Measurements from ENCODE around the gene FOXA3. TPM values are rescaled to one million over a fixed set of nuclear protein-coding genes. Genes with fewer than 3 reads are reported as not detected.

Gene FOXA3
- total and polyA plus RNA-seq, 3 donors from 2014 or later: 1.5 to 1.7 (median 1.7) TPM

GRCh38 chr19:45860359-45861259, 3.5 kb upstream of the FOXA3 start:
- no peaks in the 10 kb centered on the region for H3K9me3 ChIP-seq
- DNase-seq: no peak
- no peak for TF ChIP-seq POLR2A (IDR thresholded peaks at IDR 0.05)
- TF ChIP-seq, protein P1, sequence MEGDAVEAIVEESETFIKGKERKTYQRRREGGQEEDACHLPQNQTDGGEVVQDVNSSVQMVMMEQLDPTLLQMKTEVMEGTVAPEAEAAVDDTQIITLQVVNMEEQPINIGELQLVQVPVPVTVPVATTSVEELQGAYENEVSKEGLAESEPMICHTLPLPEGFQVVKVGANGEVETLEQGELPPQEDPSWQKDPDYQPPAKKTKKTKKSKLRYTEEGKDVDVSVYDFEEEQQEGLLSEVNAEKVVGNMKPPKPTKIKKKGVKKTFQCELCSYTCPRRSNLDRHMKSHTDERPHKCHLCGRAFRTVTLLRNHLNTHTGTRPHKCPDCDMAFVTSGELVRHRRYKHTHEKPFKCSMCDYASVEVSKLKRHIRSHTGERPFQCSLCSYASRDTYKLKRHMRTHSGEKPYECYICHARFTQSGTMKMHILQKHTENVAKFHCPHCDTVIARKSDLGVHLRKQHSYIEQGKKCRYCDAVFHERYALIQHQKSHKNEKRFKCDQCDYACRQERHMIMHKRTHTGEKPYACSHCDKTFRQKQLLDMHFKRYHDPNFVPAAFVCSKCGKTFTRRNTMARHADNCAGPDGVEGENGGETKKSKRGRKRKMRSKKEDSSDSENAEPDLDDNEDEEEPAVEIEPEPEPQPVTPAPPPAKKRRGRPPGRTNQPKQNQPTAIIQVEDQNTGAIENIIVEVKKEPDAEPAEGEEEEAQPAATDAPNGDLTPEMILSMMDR (IDR thresholded peaks at IDR 0.05): no peak
- H3K4me3 ChIP-seq: no peak overlapping the region
- intact Hi-C loops (cut with DNase I; ENCODE audit: low total_unique reads): no loop called here
- 90 to 91% methylated on average over 15 of the region's 15 CpGs for WGBS, 2 donors
- H3K36me3 ChIP-seq (ENCODE audit: low read depth, missing control alignments): no peaks in the 10 kb centered on the region
- no peak overlapping the region for H3K27ac ChIP-seq
- no peaks in the 10 kb centered on the region for H3K27me3 ChIP-seq
- peaks cover 14% of the 10 kb centered on the region for H3K4me1 ChIP-seq

GRCh38 chr19:45862271-45862563, 1.9 kb upstream of the FOXA3 start:
- no peak for DNase-seq
- intact Hi-C loops (cut with DNase I; ENCODE audit: low total_unique reads): no loop called here
- WGBS, 2 donors: 0 to 1% methylated on average over 11 of the region's 11 CpGs
- Histone ChIP-seq H3K4me1 (peaks cover 14% of the 10 kb centered on the region), H3K27me3 (no peaks in the 10 kb centered on the region), H3K9me3 (no peaks in the 10 kb centered on the region), H3K36me3 (ENCODE audit: low read depth, missing control alignments) (no peaks in the 10 kb centered on the region), H3K4me3 (peak overlapping the region; percentile 85 to 86), H3K27ac (peak overlapping the region; percentile 90 to 93)
- TF ChIP-seq, protein P1 (IDR thresholded peaks at IDR 0.05): no peak
- TF ChIP-seq POLR2A (IDR thresholded peaks at IDR 0.05): no peak

DNA sequence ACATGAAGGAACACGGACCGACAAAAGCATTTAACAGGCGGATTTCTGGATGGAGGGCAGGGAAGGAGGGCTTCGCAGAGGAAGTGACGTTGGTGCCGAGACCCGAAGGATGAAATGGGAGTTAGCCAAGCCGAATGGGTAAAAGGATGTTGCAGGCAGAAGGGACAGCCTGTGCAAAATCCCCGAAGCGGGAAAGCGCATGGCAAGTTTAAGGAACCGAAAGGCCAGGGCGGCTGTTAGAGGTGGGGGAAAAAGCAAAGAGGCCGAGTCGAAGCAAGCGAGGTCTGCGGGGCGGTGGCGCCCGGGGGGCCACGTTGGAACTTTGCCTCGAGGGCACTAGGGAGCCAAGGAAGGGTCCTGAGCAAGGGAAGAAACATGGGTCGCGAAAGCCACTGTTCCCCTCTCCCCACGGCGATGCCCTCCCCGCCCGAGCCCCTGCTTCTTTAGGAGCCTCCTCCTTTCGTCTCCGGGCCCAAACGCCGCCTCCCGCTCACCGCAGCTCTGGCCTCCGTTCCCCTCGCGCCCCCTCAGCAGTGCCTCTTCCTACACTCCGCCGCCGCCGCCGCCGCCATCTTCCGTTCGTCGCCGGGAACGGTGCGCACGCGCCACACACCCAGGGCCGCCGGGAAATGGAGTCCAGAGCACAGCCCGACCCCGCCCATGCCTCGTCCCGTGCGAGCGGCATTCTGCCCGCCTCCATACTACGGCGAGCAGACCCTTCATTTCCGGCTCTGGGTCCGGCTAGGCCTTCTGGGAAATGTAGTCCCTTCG, 1.4 kb upstream of the FOXA3 start, which contains the start of gene SYMPK:
Gene SYMPK (minus strand): TSS at position 584 of the 771 bp plus-strand sequence. CDS start 8,652 bp downstream, outside the sequence.
- H3K27ac ChIP-seq: peak within 1 kb of the TSS; percentile 90 to 93
- peak; percentile 99 for DNase-seq
- WGBS, 2 donors: 0% methylated on average over 50 to 65 of the region's 65 CpGs
- H3K27me3 ChIP-seq: no peaks in the 10 kb centered on the region
- TF ChIP-seq, protein P1 (IDR thresholded peaks at IDR 0.05): peak in 2 of 3 experiments; percentile 5 to 17
- TF ChIP-seq POLR2A (IDR thresholded peaks at IDR 0.05): peak; percentile 28
- H3K36me3 ChIP-seq (ENCODE audit: low read depth, missing control alignments): no peaks in the 10 kb centered on the region
- no peaks in the 10 kb centered on the region for H3K9me3 ChIP-seq
- H3K4me3 ChIP-seq: peak within 1 kb of the TSS; percentile 85 to 86
- intact Hi-C loops (cut with DNase I; ENCODE audit: low total_unique reads): no loop called here
- peaks cover 14% of the 10 kb centered on the region for H3K4me1 ChIP-seq

- Histone ChIP-seq H3K9me3 (no peaks in the 10 kb centered on the region), H3K4me1 (peaks cover 14% of the 10 kb centered on the region), H3K36me3 (ENCODE audit: low read depth, missing control alignments) (no peaks in the 10 kb centered on the region), H3K27ac (no peak overlapping the region), H3K4me3 (peak overlapping the region; percentile 85 to 86), H3K27me3 (no peaks in the 10 kb centered on the region)
- no peak for DNase-seq
- intact Hi-C loops (cut with DNase I; ENCODE audit: low total_unique reads): no loop called here
- WGBS, 2 donors: 0 to 4% methylated on average over 22 of the region's 22 CpGs
- TF ChIP-seq, protein P1 (IDR thresholded peaks at IDR 0.05): no peak
- no peak for TF ChIP-seq POLR2A (IDR thresholded peaks at IDR 0.05)
These were observed 739 bp upstream of the FOXA3 start for GRCh38 chr19:45863335-45863839.

All from testis (tissue), 3 donors.